Smooth muscle cell of trachea (primary cell): ENCODE measurements around the gene B3GNT3. TPM values are rescaled to one million over a fixed set of nuclear protein-coding genes. Genes with fewer than 3 reads are reported as not detected.

ENCODE experiments used
- total RNA-seq: library from RNA; depleted of rRNA; stranded (reverse); fragments of >200 nt; gene quantifications from 2 replicates; pipeline ENCODE4 v1.2.1, GENCODE V29; 2014

B3GNT3 gene
- not detected in 2 replicates for total RNA-seq

GRCh38 chr19:17794731-17795494 lies at the start of gene B3GNT3:
Gene B3GNT3 (plus strand): TSS chr19:17795138. CDS start chr19:17807808, 12,670 bp downstream.

GRCh38 chr19:17751103-17751911 lies 43.6 kb upstream of the B3GNT3 start, which contains the start of gene FCHO1:
Gene FCHO1 (plus strand): TSS chr19:17751477. CDS start chr19:17755165, 3,688 bp downstream.

GRCh38 chr19:17821190-17821589 lies 26.3 kb downstream of the B3GNT3 start, which contains the start of gene INSL3:
Gene INSL3 (minus strand): TSS chr19:17821519. CDS start chr19:17821506, 13 bp downstream.

GRCh38 chr19:17847538-17848366 lies 52.8 kb downstream of the B3GNT3 start, which contains the start of gene JAK3:
Gene JAK3 (minus strand): TSS chr19:17847982. CDS start chr19:17844417, 3,565 bp downstream.

GRCh38 chr19:17859533-17860330 lies 64.8 kb downstream of the B3GNT3 start, which contains the start of gene RPL18A:
Gene RPL18A (plus strand): TSS chr19:17859910. CDS start chr19:17859957, 47 bp downstream.

Other genes with a start within 250 kb of the B3GNT3 start
- 93.1 and 100 TPM in 2 replicates for gene COLGALT1, start 239.5 kb upstream of the B3GNT3 start, total RNA-seq
- under 0.01 and 0.50 TPM in 2 replicates for gene UNC13A, start 106.8 kb upstream of the B3GNT3 start, total RNA-seq
- gene MAP1S, start 75.7 kb upstream of the B3GNT3 start, total RNA-seq: 24.9 and 35.2 TPM in 2 replicates
- 0.29 and 0.83 TPM in 2 replicates for gene FCHO1, start 43.7 kb upstream of the B3GNT3 start, total RNA-seq
- not detected in 2 replicates for gene INSL3, start 26.4 kb downstream of the B3GNT3 start, total RNA-seq
- 0.58 and 2.6 TPM in 2 replicates for gene JAK3, start 52.8 kb downstream of the B3GNT3 start, total RNA-seq
- gene RPL18A, start 64.8 kb downstream of the B3GNT3 start, total RNA-seq: 1,057 and 1,473 TPM in 2 replicates
- gene SLC5A5, start 76.8 kb downstream of the B3GNT3 start, total RNA-seq: 0.33 TPM in 1 of 2 replicates, not detected in the other
- gene CCDC124, start 137.9 kb downstream of the B3GNT3 start, total RNA-seq: 35.4 and 44.2 TPM in 2 replicates
- gene KCNN1, start 172.0 kb downstream of the B3GNT3 start, total RNA-seq: 0.15 and 0.50 TPM in 2 replicates
- 7.1 and 7.3 TPM in 2 replicates for gene ARRDC2, start 213.0 kb downstream of the B3GNT3 start, total RNA-seq